Measurements from ENCODE around the gene TRIM67.
A peak's percentile ranks its signal among the peaks of the same experiment; 100 is the strongest.
"Not testable (repeated sequence)": the region's sequence is repeated elsewhere in the genome, so short reads cannot be mapped to it uniquely, and the experiment has no call there.

Gene TRIM67

DNA sequence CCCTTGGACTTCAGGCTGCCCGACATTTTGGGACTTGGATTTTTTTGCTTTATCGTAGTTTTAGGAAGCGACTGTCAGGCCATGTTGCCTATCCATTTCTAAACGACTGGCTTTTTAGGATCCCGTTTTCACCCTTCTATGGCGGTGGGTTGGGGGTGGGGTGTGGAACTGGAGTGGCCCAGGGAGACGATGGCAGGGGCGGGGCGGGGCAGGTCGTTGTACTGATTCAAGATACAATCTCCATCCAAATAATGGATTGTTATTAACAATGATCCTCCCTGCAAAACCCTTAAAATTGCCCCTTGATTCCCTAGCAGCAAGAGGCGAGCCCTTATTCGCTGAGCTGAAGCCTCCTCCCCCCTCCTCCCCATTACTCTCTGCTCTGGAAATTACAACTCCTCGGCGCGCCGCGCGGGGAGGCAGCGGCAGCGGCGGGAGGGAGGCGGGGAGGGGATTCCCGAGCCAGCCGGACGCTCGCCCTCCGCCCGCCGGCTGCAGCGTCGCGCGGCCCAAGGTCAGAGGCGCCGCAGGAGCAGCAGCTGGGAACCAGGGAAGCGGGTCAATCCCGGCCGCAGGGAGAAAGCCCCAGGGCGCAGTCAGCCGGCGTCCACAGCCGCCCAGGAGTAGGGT is at the start of gene TRIM67:
Gene TRIM67, plus strand, starts transcription at position 392 of the 630 bp plus-strand sequence. CDS start 912 bp downstream, outside the sequence.
- DNase-seq (ENCODE audit: low read depth): no peak

DNA sequence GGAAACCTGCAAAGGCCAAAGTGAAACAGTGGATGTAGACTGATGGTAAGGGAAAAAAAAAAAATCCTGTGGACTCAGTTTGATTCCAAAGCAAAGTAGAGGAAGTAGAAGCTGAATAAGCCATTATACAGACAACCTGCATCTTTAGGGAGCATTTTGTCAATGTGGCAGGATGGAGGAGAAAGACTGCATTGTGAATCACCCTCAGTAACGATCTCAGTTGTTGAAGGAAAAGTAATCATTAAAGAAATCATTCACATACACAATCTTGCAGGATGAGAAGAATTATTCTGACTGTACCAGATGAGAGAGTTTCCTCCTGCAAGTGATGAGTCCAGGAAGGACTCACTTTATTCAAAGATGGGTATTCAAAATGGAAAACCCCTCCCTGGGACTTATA is 45.1 kb upstream of the TRIM67 start:
- no peak for DNase-seq (ENCODE audit: low read depth)

DNA sequence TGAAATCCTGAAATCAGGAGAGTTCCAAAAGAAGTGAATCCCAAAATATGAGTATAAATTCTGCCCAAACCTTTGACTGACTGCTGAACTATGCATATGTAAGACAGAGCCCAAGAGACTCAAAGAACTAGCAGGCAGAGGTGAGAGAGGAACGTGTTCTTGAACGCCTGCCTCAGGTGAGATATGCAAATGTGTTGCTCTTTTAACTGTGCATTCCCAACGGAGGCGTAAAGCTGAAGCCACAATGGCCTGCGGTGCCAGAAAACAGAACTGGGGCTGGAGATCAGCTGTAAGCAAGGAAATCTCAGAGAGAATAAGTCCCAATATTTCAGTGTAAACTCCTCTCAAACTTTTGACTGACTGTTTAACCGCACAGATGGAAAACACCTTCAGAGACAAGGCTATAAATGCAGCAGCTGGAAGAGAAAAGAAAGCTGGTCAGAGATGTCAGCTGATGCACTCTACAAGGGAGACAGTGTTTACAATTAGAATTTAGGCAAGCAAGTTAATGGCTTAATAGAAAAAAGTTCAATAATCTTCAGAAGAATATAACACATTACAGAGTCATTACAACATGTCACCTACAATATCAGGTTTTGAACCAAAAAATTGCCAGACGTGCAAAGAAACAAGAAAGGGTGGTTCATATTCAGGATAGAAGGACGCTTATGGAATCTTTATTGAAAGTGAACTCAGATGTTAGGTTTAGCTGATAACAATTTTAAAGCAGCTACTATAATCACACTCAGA is 43.0 kb upstream of the TRIM67 start:
- no peak for DNase-seq (ENCODE audit: low read depth)

- DNase-seq (ENCODE audit: low read depth): no peak
Observed at GRCh38 chr1:231121533-231121932, 40.3 kb upstream of the TRIM67 start.

DNA sequence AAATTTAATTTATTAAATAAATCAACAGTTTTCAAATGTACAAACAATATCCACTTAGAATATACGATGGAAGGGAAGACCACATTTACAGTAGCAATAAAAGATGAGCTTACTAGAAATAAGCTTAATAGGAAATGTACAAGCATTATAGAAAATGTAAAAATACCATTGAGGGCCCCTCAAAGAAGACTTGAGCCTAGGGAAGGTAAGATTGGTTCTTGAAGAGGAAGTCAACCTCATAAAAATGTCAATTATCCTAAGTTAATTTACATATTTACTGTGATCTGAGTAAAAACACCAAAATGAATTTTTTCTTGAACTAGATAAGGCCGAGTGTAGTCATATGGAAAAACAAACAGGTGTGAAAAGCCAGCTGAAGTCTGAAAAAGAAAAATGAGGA is 39.7 kb upstream of the TRIM67 start:
- no peak for DNase-seq (ENCODE audit: low read depth)

DNA sequence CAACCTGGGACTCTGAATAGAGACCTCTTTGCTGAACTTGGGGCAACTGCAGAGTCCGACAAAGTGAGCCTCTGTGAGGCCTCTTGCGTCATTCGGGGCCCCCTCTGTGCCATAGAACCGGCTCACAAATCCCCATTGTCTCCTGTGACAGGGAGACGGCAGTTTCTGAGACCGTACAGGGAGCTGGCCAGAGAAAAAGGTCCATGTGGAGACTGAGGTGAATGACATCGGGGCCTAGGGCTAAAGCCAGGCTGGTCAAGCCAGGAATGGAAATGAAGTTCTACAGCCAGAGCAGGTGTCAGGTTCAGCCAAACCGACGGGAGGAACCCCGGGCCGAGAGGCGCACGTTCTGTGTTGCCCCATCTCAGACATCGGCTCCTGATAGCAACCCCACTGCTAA is 37.1 kb upstream of the TRIM67 start:
- no peak for DNase-seq (ENCODE audit: low read depth)

DNA sequence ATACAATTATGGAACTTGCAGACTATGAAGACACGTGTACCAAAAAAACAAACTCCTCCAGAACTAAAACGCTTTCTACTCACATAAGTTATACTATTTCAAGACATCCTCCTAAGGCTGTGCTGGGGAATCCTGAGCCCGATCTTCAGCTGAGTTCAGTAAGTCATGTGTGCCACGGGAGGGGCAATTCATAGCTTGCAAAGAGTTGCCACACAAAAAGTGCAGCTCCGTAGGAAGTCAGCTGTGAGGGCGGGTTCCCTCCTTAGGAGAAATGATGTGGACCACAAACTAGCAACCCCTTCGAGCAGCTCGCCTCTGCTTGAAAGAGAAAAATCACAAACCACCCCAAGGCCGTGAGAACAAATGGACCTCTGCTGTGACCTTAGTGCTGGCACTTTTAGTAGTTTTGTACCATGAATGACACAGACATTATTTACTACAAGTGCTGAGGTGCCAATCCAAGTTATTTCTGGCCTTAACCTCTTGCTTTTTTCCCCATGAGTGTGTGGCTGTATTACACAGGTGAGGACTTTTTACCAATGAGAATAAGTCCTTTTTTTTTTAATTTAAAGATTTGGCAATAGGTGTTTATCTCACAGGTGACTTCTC is 35.8 kb upstream of the TRIM67 start:
- DNase-seq (ENCODE audit: low read depth): no peak

DNA sequence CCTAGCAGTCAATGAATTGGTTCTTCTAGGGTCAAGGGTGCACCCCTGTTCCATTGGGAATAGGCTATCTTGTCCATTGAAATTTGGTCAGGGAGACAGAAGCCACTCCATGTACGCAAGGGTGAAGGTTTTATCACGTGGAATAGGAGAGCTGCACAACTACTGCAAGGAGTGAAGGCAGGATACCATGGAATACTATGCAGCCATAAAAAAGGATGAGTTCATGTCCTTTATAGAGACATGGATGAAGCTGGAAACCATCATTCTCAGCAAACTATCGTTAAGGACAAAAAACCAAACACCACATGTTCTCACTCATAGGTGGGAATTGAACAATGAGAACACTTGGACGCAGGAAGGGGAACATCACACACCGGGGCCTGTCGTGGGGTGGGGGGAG is 34.8 kb upstream of the TRIM67 start:
- not testable (repeated sequence) for DNase-seq (ENCODE audit: low read depth)

DNA sequence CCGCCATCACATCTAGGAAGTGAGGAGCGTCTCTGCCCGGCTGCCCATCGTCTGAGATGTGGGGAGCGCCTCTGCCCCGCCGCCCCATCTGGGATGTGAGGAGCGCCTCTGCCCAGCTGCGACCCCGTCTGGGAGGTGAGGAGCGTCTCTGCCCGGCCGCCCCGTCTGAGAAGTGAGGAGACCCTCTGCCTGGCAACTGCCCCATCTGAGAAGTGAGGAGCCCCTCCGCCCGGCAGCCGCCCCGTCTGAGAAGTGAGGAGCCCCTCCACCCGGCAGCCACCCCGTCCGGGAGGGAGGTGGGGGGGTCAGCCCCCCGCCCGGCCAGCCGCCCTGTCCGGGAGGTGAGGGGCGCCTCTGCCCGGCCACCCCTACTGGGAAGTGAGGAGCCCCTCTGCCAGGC is 33.4 kb upstream of the TRIM67 start:
- DNase-seq (ENCODE audit: low read depth): not testable (repeated sequence)

GRCh38 chr1:231130544-231130943 is 31.3 kb upstream of the TRIM67 start:
- DNase-seq (ENCODE audit: low read depth): no peak

GRCh38 chr1:231132591-231132990 is 29.3 kb upstream of the TRIM67 start:
- not testable (repeated sequence) for DNase-seq (ENCODE audit: low read depth)

DNA sequence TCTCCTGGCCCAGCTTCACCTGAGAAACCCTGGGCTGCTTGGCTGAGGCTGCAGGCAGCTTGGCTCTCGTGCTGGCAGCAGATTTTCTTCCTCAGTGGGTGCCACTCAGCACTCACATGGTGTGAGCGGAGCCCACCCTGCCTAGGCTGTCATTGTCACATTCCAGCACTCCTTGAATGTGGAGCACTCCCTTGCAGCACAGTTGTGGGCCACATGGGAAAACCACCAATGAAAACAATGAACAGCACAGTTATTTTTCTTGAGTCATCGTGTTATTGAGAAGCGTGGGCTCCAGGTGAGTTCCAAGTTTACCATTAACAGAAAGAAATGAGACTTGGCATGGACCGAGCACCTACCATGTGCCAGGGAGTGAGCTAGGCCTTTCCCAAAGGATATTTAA is 27.2 kb upstream of the TRIM67 start:
- no peak for DNase-seq (ENCODE audit: low read depth)

DNA sequence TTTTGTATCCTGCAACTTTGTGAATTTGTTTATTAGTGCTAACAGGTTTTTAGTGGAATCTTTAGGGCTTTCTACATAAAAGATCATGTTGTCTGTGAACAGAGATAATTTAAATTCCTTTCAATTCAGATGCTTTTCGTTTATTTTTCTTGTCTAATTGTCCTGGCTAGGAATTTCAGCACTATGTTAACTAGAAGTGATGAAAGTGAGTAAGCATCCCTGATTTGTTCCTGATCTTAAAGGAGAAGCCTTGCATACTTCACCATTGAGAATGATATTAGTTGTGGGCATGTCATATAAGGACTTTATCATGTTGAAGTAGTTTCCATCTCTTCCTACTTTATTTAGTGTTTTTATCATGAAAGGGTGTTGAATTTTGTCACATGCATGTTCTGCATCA is 23.6 kb upstream of the TRIM67 start:
- DNase-seq (ENCODE audit: low read depth): no peak

DNA sequence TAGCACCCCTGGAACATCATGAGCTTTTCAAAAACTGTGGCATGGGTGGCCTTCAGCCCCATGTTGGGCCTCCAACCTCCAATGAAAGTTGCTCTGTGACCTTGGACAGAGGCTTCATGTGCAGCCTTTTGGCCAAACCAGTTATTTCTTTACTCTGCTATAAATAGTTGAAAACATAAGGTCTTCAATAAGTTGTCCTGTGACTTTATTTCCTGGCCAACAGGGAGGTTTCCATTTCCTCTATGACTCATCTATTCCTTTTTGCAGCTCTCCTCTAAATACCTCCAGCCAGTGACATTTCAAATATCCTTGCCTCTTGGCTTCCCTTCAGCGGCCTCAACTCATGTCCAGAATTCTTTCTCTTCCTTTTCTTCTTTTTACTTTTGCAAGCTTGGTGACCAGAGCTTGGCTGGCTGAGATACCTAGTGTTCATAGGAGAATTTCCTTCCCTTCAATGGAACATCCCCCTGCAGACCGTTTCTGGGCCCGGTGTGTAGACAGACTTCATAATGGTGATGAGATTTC is 22.7 kb upstream of the TRIM67 start:
- DNase-seq (ENCODE audit: low read depth): no peak

DNA sequence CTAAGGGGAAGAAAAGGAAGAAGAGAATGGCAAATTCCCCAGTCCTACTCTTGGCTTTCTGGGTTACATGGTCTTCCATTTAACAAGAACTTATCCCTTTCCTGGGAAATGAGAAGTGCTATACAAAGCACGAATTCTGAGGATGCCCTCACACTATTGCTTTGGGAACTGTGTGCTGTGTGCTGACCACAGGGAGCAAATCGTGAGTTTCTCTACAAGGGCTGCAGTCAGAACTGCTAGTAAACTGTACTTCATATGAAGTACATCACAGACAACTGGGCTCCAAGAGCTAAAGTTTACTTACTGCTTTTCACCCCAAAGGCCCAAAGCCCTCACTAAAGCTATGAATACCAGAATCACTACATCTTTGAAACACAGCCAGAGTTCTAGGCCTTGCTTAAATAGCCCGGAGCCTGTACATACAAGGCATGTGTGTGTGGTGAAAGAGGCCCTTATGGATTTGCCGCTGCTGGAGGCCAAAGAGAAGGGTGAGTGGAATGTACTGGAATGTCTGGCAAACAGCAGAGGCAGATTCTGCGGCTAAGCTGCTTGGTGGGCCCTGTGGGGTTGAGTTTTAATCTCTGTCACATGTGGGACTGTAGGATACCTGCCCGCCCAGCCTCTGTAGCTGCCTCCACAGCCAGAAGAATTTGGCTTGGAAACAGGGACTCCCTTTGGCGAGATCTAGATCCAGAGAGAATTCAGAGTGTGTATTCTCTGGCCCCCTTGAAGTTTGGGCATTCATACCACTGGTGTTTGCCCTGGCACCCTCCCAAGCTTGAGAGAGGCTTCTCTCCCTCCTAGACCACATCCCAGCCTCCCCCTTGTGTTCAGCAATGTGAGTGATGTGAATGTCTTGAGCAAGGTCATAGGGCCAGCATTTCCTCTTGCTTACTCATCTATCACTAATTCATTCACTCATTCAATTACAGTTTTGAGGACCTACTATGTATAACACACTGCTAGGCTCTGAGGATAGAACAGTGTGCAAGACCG is 21.9 kb upstream of the TRIM67 start:
- peak; percentile 26 for DNase-seq (ENCODE audit: low read depth)

DNA sequence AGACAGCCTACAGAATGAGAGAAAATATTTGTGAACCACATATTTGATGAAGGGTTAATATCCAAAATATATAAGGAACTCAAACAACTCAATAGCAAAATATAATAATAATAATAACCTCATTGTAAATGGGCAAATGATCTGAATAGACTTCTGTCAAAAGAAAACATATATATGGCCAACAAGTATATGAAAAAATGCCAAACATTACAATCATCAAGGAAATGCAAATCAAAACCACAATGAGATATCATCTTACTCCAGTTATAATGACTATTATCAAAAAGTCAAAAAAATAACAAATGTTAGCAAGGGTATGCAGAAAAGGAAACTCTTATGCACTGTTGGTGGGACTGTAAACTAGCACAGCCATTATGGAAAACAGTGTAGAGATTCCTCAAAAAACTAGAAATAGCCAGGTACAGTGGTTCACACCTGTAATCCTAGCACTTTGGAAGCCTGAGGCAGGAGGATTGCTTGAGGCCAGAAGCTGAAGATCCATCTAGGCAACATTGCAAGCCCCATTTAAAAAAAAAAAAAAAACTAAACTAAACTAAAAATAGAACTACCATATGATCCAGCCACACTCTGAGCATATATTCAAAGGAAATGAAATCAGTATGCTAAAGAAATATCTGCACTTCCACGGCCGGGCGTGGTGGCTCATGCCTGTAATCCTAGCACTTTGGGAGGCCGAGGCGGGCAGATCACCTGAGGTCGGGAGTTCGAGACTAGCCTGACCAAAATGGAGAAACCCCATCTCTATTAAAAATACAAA is 17.3 kb upstream of the TRIM67 start:
- no peak for DNase-seq (ENCODE audit: low read depth)

DNA sequence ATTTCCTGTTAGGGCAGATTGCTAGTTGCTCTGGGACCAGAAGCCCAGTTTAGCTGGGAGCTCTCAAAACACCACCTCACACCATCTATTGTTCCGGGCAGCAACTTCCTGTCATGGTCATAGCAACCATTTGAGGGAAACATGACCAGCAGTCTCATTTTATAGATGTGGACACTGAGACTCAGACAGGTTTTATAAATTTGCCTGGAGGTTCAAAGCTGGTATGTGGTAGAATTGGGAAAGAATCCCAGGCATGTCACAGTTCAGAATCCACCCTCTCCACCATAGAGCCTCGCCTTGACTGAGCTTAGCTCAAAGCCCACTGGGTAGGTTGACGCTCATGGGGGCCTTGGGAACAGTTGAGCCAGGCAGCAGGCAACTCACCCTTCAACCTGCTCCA is 14.0 kb upstream of the TRIM67 start:
- no peak for DNase-seq (ENCODE audit: low read depth)

DNA sequence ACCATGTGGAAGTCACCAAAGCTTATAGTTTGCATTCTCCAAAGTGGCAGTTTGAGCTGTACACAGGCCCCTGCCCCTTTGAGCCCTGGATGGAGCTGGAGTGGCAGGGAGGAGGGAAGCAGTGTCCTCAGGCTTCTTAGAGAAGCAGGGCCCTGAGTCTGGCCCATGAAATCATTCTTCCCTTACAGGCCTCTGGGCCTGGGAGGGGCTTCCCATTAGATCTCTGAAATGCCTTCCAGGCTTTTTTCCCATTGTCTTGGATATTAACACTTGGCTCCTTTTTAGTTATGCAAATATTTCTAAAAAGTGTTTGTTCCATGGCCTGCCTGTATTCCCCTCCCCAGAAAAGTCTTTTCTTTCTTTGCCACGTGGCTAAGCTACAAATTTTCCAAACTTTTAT is 10.0 kb upstream of the TRIM67 start:
- DNase-seq (ENCODE audit: low read depth): no peak

- DNase-seq (ENCODE audit: low read depth): no peak
Observed at GRCh38 chr1:231153726-231154125, 8.1 kb upstream of the TRIM67 start.

DNA sequence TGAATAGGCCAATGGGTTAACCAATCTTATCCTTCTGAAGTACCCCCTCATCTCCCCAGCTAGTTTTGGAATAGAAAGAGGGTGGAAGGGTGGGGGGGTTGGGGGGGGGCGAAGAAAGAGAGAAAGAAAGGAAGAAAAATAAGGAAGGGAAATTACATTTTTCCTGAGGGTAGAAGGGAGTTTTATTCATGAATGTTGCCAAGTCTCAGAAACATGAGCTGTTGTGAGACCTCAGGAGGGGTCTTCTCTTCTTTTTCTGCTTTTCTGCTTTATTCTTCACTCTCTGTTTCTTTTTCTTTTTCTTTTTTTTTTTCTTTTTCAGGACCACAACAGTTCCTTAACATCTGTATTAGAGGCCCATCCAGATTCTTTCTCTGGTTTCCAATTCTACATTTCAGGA is 6.0 kb upstream of the TRIM67 start:
- DNase-seq (ENCODE audit: low read depth): no peak

GRCh38 chr1:231157311-231157710 is 4.5 kb upstream of the TRIM67 start:
- DNase-seq (ENCODE audit: low read depth): no peak
